MCF 10A (cell line): Measurements from ENCODE around the gene DDX51. TPM values are rescaled to one million over a fixed set of nuclear protein-coding genes. Genes with fewer than 3 reads are reported as not detected.

ENCODE experiments used
- BruUV-seq: library from RNA; stranded (reverse); fragments of 400-500 nt; replicated peaks from 2 replicates; lab custom pipeline; 2021; lab: Mats Ljungman, UMichigan
- CTCF ChIA-PET: fragments of 300-600 bp; sonication (Branson Sonifier 250); formaldehyde crosslinking; extraction: SDS; loops from one replicate; lab custom pipeline; 2021; ENCODE audit warnings: antibody characterized with exemption, inconsistent platforms; lab: Yijun Ruan, JAX
- POLR2A ChIA-PET: fragments of 300-600, 350-650 bp; sonication (Branson Sonifier 250); formaldehyde crosslinking; extraction: SDS; loops from one replicate; lab custom pipeline; 2020; ENCODE audit warnings: antibody characterized with exemption, inconsistent platforms; lab: Yijun Ruan, JAX
- DNase-seq: peaks from one replicate; pipeline ENCODE4 v3.0.0-alpha.2; 2018; ENCODE audit not compliant: unreplicated experiment
- H3K27ac Mint-ChIP-seq: one replicate; pipeline ENCODE4 v1.8.0; 2022; ENCODE audit warnings: mild to moderate bottlenecking, low read depth, mixed read lengths; ENCODE audit not compliant: unreplicated experiment
- H3K27me3 Mint-ChIP-seq: one replicate; pipeline ENCODE4 v1.8.0; 2022; ENCODE audit warnings: mixed read lengths; ENCODE audit not compliant: insufficient read depth, unreplicated experiment
- H3K36me3 Mint-ChIP-seq: one replicate; pipeline ENCODE4 v1.8.0; 2022; ENCODE audit warnings: mild to moderate bottlenecking, moderate library complexity, mixed read lengths; ENCODE audit not compliant: insufficient read depth, unreplicated experiment
- H3K4me1 Mint-ChIP-seq: one replicate; pipeline ENCODE4 v1.8.0; 2022; ENCODE audit warnings: mixed read lengths; ENCODE audit not compliant: insufficient read depth, unreplicated experiment
- H3K4me3 Mint-ChIP-seq: one replicate; pipeline ENCODE4 v1.8.0; 2022; ENCODE audit warnings: mild to moderate bottlenecking, moderate library complexity, mixed read lengths; ENCODE audit not compliant: unreplicated experiment
- H3K9me3 Mint-ChIP-seq: one replicate; pipeline ENCODE4 v1.8.0; 2022; ENCODE audit warnings: mixed read lengths; ENCODE audit not compliant: unreplicated experiment
- intact Hi-C: fragments of 100-400 bp; cut with micrococcal nuclease; formaldehyde crosslinking; loops from 2 replicates; pipeline ENCODE4 v1.14.1; 2022
- total RNA-seq: library from RNA; stranded (reverse); gene quantifications from 2 replicates; pipeline ENCODE4 v1.2.3, GENCODE V29; 2022
- TF ChIP-seq, protein P1 (sequence below): fragments of 200-600 bp; IDR thresholded peaks from one replicate; pipeline ENCODE4 v1.8.0; 2022; ENCODE audit warnings: antibody characterized with exemption, mild to moderate bottlenecking; ENCODE audit not compliant: unreplicated experiment

Gene DDX51
- total RNA-seq, 1 experiment from 2014 or later, result 24.0 TPM

DNA sequence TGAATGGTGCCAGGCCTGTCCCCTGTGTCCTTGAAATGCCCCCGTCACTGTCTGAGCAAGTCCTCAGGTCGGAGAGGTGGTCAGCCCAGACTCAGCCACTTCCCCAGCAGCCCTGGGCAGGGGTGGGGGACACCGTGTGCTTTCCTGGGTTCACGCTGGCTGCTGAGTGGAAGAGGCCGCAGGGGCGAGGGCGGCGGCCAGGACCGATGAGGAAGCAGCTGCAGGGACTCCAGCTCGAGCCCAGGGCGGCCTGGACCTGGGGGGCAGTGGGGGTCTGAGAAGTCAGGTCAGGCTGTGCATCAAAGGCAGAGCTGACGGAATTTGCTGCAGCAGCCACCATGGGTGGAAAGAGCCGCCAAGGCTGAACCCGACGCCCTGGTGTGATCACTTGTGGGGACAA, 28.5 kb upstream of the DDX51 start:
- BruUV-seq, result no TSS peak
- intact Hi-C loops, result no loop called here
- POLR2A ChIA-PET, result no interaction called here

GRCh38 chr12:132171968-132172521, 27.9 kb upstream of the DDX51 start:
- Mint-ChIP-seq H3K9me3 (peaks cover 4% of the 10 kb centered on the region), H3K27ac (no peak overlapping the region), H3K4me1 (no peaks in the 10 kb centered on the region), H3K4me3 (no peak overlapping the region), H3K36me3 (peaks cover 6% of the 10 kb centered on the region), H3K27me3 (peaks cover 33% of the 10 kb centered on the region)
- CTCF ChIA-PET, result interaction anchor here (0.6 kb wide), 1 partner anchor 391 kb away, joined by 4 read pairs; no protein-coding TSS in a partner anchor
- BruUV-seq, result no TSS peak
- TF ChIP-seq, protein P1, sequence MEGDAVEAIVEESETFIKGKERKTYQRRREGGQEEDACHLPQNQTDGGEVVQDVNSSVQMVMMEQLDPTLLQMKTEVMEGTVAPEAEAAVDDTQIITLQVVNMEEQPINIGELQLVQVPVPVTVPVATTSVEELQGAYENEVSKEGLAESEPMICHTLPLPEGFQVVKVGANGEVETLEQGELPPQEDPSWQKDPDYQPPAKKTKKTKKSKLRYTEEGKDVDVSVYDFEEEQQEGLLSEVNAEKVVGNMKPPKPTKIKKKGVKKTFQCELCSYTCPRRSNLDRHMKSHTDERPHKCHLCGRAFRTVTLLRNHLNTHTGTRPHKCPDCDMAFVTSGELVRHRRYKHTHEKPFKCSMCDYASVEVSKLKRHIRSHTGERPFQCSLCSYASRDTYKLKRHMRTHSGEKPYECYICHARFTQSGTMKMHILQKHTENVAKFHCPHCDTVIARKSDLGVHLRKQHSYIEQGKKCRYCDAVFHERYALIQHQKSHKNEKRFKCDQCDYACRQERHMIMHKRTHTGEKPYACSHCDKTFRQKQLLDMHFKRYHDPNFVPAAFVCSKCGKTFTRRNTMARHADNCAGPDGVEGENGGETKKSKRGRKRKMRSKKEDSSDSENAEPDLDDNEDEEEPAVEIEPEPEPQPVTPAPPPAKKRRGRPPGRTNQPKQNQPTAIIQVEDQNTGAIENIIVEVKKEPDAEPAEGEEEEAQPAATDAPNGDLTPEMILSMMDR, result no peak
- intact Hi-C loops, result no loop called here
- DNase-seq, result no peak
- POLR2A ChIA-PET, result no interaction called here

More for the DNA sequence above, 28.5 kb upstream of the DDX51 start:
- no peak for DNase-seq
- no peaks in the 10 kb centered on the region for H3K4me1 Mint-ChIP-seq
- no peak overlapping the region for H3K27ac Mint-ChIP-seq
- H3K4me3 Mint-ChIP-seq, result no peak overlapping the region
- no peaks in the 10 kb centered on the region for H3K9me3 Mint-ChIP-seq
- CTCF ChIA-PET, result interaction anchor here (0.6 kb wide), 1 partner anchor 9 kb away, joined by 3 read pairs; no protein-coding TSS in a partner anchor
- H3K36me3 Mint-ChIP-seq, result peaks cover 6% of the 10 kb centered on the region
- TF ChIP-seq, protein P1, result no peak
- H3K27me3 Mint-ChIP-seq, result peaks cover 33% of the 10 kb centered on the region

DNA sequence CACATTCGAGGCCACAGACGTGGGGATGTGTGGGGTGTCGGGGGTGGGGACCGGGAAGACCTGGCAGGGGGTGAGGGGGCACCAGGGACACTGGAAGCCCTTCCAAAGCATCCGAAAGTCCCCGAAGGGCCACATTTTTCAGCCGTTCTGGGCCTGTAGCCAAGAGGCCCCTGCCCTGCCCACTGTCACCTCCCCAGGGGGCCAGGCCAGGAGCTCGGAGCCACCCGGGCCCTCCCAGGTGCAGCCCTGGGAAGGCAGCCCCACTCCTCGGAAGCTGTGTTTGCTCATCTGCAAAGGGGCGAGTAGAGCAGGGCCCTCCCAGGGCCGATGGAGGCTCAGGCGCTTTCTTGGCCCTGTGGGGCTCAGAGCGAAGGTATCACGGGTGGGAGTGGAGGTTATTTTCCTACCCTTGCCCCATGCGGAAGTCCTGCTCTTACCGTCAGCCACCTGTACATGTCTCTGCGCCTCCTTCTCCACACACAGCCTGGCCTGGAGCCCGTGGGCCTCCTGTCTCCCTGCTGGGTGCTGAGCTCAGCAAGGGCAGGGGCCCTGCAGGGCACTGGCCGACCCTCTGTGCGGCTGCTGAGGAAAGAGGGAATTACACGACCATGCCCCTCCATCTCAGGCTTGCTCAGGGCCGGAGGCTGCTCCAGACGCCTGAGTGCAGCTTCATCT, 27.3 kb upstream of the DDX51 start:
- Mint-ChIP-seq H3K36me3 (peaks cover 6% of the 10 kb centered on the region), H3K27me3 (peaks cover 33% of the 10 kb centered on the region), H3K4me1 (no peaks in the 10 kb centered on the region), H3K27ac (no peak overlapping the region), H3K9me3 (peaks cover 10% of the 10 kb centered on the region), H3K4me3 (no peak overlapping the region)
- no peak for DNase-seq
- TF ChIP-seq, protein P1, result no peak
- POLR2A ChIA-PET, result no interaction called here
- BruUV-seq, result no TSS peak
- CTCF ChIA-PET, result interaction anchor here (0.6 kb wide), 2 partner anchors 390 to 462 kb away, joined by 4 read pairs; no protein-coding TSS in a partner anchor
- intact Hi-C loops, result no loop called here

GRCh38 chr12:132170637-132171292, 26.6 kb upstream of the DDX51 start:
- ChIA-PET POLR2A (no interaction called here), CTCF (interaction anchor here (0.6 kb wide), 1 partner anchor 462 kb away, joined by 4 read pairs; no protein-coding TSS in a partner anchor)
- BruUV-seq, result no TSS peak
- intact Hi-C loops, result no loop called here
- peaks cover 33% of the 10 kb centered on the region for H3K27me3 Mint-ChIP-seq
- TF ChIP-seq, protein P1, result no peak
- H3K36me3 Mint-ChIP-seq, result peaks cover 6% of the 10 kb centered on the region
- H3K9me3 Mint-ChIP-seq, result peaks cover 17% of the 10 kb centered on the region
- H3K4me1 Mint-ChIP-seq, result no peaks in the 10 kb centered on the region
- no peak for DNase-seq
- H3K4me3 Mint-ChIP-seq, result no peak overlapping the region
- H3K27ac Mint-ChIP-seq, result no peak overlapping the region
